Left lung (tissue), 10 donors: ENCODE results near the gene DLG3. TPM values are rescaled to one million over a fixed set of nuclear protein-coding genes. Genes with fewer than 3 reads are reported as not detected.

Experiments used
- ATAC-seq: fragments of 200-7000 bp; cut with Tn5 transposase; one replicate; pipeline ENCODE4 v1.9.1; 2020; ENCODE audit warnings: moderate library complexity
- DNase-seq, 4 donors: peaks; one replicate each; pipeline ENCODE4 v3.0.0-alpha.2; 2013 to 2020
- H3K27ac ChIP-seq, 2 donors: fragments of 200-600 bp; sonication (generic) in 1 of 2; one replicate each; pipeline versions ENCODE4 v1.5.0 to v1.8.0; 2020 to 2021
- H3K27me3 ChIP-seq, 2 donors: fragments of 200-600 bp; sonication (generic) in 1 of 2; one replicate each; pipeline versions ENCODE4 v1.5.0 to v1.8.0; 2020 to 2021
- H3K36me3 ChIP-seq, 2 donors: fragments of 200-600 bp; sonication (generic) in 1 of 2; one replicate each; pipeline versions ENCODE4 v1.5.0 to v1.8.0; 2020 to 2021
- H3K4me1 ChIP-seq, 2 donors: fragments of 200-600 bp; one replicate each; pipeline ENCODE4 v1.8.0; 2021
- H3K4me3 ChIP-seq, 2 donors: fragments of 200-600 bp; sonication (generic) in 1 of 2; one replicate each; pipeline versions ENCODE4 v1.5.0 to v1.8.0; 2020 to 2021; ENCODE audit warnings: mild to moderate bottlenecking in 1 of 2
- H3K9me3 ChIP-seq, 2 donors: fragments of 200-600 bp; sonication (generic) in 1 of 2; one replicate each; pipeline versions ENCODE4 v1.5.0 to v1.8.0; 2020 to 2021
- CTCF ChIP-seq, 2 donors: fragments of 200-600 bp; sonication (generic) in 1 of 2; IDR thresholded peaks; one replicate each; pipeline versions ENCODE4 v1.5.0 to v1.8.0; 2021; ENCODE audit warnings: antibody characterized with exemption in 2 of 2
- intact Hi-C, 2 donors: fragments of 100-400 bp; cut with DNase I; formaldehyde crosslinking; loops; one replicate each; pipeline versions ENCODE4 v1.11.2 to v1.14.2; 2022
- polyA plus RNA-seq, 6 donors: library from polyadenylated mRNA; unstranded; fragments of 120-200 nt; gene quantifications; one replicate each; pipeline ENCODE4 v1.2.1, GENCODE V29; 2013; ENCODE audit not compliant: insufficient read length in 6 of 6
- total RNA-seq, 2 donors: library from RNA; stranded (reverse); fragmentation: NEBNext Ultra II Directional; extraction: Animal tissue kit (Norgen Biotek cat#: 25700); gene quantifications; one replicate each; pipeline ENCODE4 v1.2.1, GENCODE V29; 2021
- donor health status: DM: no; HTN: yes; CAD: no.
- donor health status: DM: no; HTN: no; CAD: no.

DLG3 gene
- total and polyA plus RNA-seq, 8 donors, result 22.3 to 56.2 (median 50.9) TPM

- intact Hi-C loops, result no loop called here
- peak; percentile 41 for ATAC-seq
- peak in 1 of 4 donors; percentile 26 for DNase-seq
Measured at GRCh38 chrX:70485466-70485865, 40.8 kb downstream of the DLG3 start.

GRCh38 chrX:70488856-70489255 lies 44.2 kb downstream of the DLG3 start:
- ATAC-seq, result no peak
- no peaks in the 10 kb centered on the region for H3K9me3 ChIP-seq
- DNase-seq, result no peak
- H3K27me3 ChIP-seq, result no peaks in the 10 kb centered on the region
- H3K4me3 ChIP-seq, result no peak overlapping the region
- intact Hi-C loops, result no loop called here
- peaks cover 2 to 15% of the 10 kb centered on the region in 2 donors for H3K36me3 ChIP-seq
- no peak overlapping the region for H3K27ac ChIP-seq
- no peaks in the 10 kb centered on the region for H3K4me1 ChIP-seq
- no peak for TF ChIP-seq CTCF (IDR thresholded peaks at IDR 0.05)

More at GRCh38 chrX:70485466-70485865, 40.8 kb downstream of the DLG3 start:
- H3K36me3 ChIP-seq, result no peaks in the 10 kb centered on the region
- H3K27ac ChIP-seq, result no peak overlapping the region
- H3K4me3 ChIP-seq, result no peak overlapping the region
- no peaks in the 10 kb centered on the region for H3K9me3 ChIP-seq
- TF ChIP-seq CTCF (IDR thresholded peaks at IDR 0.05), result no peak
- peaks cover 0 to 5% of the 10 kb centered on the region in 2 donors for H3K27me3 ChIP-seq
- H3K4me1 ChIP-seq, result no peaks in the 10 kb centered on the region

- intact Hi-C loops, result no loop called here
- no peak for ATAC-seq
- no peaks in the 10 kb centered on the region for H3K27me3 ChIP-seq
- TF ChIP-seq CTCF (IDR thresholded peaks at IDR 0.05), result no peak
- peaks cover 2 to 21% of the 10 kb centered on the region in 2 donors for H3K36me3 ChIP-seq
- H3K4me1 ChIP-seq, result no peaks in the 10 kb centered on the region
- DNase-seq, result no peak
- H3K9me3 ChIP-seq, result no peaks in the 10 kb centered on the region
- no peak overlapping the region for H3K27ac ChIP-seq
- H3K4me3 ChIP-seq, result no peak overlapping the region
Measured at GRCh38 chrX:70494441-70494840, 49.8 kb downstream of the DLG3 start.

- no peaks in the 10 kb centered on the region for H3K9me3 ChIP-seq
- ATAC-seq (no peak), DNase-seq (no peak)
- H3K4me3 ChIP-seq, result no peak overlapping the region
- TF ChIP-seq CTCF (IDR thresholded peaks at IDR 0.05), result no peak
- H3K27ac ChIP-seq, result no peak overlapping the region
- intact Hi-C loops, result no loop called here
- H3K36me3 ChIP-seq, result peaks cover 2 to 25% of the 10 kb centered on the region in 2 donors
- no peaks in the 10 kb centered on the region for H3K4me1 ChIP-seq
- no peaks in the 10 kb centered on the region for H3K27me3 ChIP-seq
Measured at GRCh38 chrX:70496491-70496890, 51.9 kb downstream of the DLG3 start.

- Histone ChIP-seq H3K27ac (no peak overlapping the region), H3K4me1 (no peaks in the 10 kb centered on the region), H3K9me3 (no peaks in the 10 kb centered on the region), H3K4me3 (no peak overlapping the region), H3K27me3 (no peaks in the 10 kb centered on the region), H3K36me3 (peaks cover 2 to 24% of the 10 kb centered on the region in 2 donors)
- no peak for DNase-seq
- intact Hi-C loops, result no loop called here
- no peak for TF ChIP-seq CTCF (IDR thresholded peaks at IDR 0.05)
- no peak for ATAC-seq
Measured at GRCh38 chrX:70497026-70497425, 52.4 kb downstream of the DLG3 start.
